ENCODE measurements around the gene SLC38A8.

Gene SLC38A8

DNA sequence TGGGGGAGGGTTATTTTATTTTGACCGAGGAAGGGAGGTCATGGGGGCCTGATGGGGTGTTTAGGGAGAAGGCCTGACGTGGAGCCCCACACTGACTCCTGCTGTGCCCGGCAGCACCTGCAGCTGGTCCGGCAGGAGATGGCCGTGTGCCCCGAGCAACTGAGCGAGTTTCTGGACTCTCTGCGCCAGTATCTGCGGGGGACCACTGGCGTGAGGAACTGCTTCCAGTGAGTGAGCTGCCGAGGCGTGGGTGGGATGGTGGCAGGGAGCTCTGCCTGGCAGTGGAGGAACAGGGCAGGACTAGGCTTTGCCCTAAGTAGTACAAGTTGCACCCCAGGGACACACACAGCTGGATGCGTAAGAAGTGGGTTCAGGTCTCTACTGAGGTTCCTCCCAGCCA is 44.5 kb downstream of the SLC38A8 start:
- DNase-seq (ENCODE audit: low read depth in 3 of 3): no peak

DNA sequence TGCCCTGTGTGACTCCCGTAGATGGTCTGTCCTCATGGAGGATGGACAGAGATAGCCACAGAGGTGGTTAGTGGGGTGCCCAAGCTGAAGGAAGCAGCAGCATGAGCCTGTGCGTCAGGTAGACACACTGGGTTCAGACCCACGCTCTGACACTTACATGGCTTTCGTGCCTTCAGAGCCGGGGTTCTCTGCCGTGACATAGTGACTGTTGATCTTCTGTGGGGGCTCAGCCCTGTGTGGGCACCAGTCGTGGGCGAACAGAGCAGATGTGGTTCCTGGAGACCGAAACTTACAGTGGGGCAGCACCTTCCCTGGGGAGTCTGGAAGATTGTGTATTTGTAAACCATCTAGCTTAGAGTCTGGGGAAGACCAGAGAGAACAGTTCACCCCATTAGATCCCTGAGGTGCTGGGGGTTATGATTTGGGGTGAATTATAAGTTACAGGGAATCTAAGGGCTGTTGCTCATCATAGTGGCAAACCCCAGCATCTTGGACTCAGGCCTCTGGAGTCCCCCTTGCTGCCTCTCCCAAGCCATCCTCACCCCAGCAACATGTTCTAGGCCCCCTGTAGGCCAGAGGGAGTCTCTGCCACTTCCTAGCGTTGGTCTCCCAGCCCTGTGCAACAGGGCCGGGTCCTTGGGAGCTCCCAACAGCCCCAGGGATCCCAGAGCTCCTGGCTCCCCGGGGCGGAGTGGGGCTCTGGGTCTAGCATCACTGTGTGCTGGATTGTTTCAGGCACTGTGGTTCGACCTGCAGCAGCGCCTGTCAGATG is 45.9 kb downstream of the SLC38A8 start:
- no peak for DNase-seq (ENCODE audit: low read depth in 3 of 3)

DNA sequence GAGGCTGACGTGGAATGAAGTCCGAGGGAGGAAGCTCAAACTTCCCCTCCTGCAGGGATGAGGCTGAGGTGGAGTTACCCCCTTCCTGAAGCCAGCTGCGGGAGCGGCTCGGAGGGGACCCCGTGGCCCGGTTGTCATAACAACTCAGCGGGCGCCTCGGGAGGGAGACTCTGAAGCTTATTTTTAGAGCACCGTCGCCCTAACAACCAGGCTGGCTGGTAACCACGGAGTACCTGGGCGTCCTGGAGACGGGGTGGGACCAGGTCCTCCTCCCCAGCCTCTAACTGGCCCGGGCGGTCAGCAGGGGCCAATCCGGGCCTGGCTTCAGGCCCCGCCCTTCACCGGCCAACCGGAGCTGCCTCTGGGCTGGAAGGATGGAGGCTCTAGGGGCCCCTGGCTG is 46.8 kb downstream of the SLC38A8 start:
- no peak for DNase-seq (ENCODE audit: low read depth in 3 of 3)

DNA sequence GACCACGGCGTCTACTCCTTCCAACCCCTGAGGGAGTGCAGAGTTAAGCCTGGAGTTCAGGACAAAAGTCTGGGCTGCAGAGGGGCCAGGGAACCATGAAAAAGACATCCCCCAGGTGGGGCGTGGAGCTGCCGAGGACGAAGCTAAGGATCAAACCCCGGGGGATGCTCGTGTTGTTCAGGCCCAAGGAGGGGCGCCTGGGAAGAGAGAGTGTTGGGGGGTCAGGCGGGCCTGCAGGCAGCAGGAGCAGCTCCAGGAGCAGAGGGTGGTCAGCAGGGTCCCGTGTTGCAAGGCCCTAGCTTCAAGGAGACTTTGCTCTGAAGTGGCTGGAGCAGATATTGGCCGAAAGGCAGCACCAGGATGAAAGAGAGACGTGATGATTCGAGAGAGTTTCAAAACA is 47.9 kb downstream of the SLC38A8 start:
- DNase-seq (ENCODE audit: low read depth in 3 of 3): no peak

GRCh38 chr16:83994087-83994486 is 48.5 kb downstream of the SLC38A8 start:
- no peak for DNase-seq (ENCODE audit: low read depth in 3 of 3)

DNA sequence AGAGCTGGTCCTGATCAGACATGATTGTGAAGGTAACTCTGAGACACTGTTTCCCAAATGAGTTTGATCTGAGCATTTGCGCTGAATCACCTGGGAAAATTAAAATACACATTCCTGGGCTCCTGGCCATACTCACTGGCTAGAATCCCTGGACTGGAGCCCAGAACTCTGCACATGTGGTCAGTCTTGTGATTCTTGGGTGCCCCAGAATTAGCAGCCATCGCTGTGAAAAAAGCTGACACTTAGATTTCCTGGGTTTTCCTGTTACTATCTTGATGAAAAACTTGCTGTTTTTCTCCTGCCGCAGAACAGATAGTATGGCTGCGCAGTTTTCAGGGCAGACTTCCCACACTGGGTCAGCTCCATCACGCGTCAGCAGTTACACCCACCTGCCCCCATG is 50.0 kb downstream of the SLC38A8 start:
- no peak for DNase-seq (ENCODE audit: low read depth in 3 of 3)

GRCh38 chr16:83990492-83990891 is 52.1 kb downstream of the SLC38A8 start:
- DNase-seq (ENCODE audit: low read depth in 3 of 3): no peak

DNA sequence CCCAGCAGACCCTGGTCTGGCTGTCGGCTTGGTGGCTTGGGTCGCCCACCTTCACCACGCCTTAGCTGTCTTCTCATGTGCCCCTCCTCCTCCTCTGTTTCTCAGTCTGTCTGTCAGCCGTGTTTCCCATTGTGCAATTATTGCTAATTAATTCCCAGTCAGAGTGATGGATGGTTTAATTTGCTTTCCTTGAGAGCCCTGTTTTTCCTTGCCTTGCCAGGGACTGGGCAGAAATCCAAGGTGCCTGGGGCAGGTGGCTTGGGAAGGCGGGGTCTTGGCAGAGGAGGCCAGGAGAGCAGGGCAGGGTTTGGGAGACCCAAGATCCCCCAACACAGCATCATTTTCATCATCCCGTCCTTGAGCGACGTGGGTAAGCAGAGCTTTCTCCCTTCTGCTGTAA is 53.3 kb downstream of the SLC38A8 start:
- DNase-seq (ENCODE audit: low read depth in 3 of 3): no peak

- DNase-seq (ENCODE audit: low read depth in 3 of 3): no peak
These were observed 59.1 kb downstream of the SLC38A8 start for GRCh38 chr16:83983491-83983890.

DNA sequence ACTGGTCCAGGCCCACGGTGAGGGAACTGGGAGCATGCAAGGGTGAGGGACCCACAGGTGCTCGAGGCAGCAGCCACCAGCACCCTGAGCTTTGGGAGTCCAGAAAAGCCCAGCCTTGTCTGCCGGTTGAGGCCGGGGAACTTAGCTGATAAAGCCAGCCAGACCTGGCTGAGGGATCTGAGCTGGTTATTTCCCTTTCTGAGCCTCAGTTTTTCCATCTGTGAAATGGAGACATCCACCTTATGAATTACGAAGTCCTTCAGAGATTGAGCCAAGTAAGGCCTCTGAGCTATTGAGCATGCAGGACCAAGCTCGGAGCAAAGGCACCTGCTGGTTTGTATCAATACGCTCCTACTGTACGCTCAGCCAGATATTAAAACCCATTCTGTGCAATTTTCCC is 60.8 kb downstream of the SLC38A8 start:
- DNase-seq (ENCODE audit: low read depth in 3 of 3): no peak

DNA sequence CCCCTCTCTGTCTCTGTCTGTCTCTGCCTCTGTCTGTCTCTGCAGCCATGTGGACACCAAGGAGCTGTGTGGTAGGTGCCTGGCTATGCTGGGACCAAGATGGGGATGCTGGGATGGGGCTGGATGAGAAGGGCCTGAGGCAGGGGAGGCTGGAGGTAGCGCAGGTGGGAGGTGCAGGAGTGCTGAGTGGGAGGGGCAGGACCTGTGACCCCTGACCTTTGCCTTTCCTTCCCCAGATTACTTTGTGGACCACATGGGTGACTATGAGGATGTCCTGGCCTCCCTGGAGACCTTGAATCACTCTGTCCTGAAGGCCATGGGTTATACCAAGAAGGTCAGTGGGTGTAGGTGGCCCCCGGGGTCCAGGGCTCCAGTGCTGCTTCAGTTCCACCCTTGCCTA is 61.8 kb downstream of the SLC38A8 start:
- DNase-seq (ENCODE audit: low read depth in 3 of 3): no peak

DNA sequence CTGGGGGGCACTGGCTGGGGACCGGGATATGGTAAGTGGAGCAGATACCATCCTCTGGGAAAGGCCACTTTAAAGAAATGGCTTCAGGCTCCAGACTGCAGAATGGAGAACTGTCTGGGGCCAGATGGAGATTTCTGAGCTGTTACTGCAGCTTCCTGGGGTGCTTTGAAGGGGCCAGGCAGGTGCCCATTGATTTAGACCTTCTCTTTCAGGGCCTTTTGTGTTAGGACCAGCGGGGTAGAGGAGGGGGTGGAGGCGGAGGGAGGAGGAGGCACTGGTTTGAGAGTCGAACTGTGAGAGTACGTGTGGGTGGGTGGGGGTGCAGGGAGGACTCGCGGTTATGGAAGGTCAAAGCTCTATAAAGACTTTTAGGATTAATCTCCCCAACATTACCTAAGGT is 63.2 kb downstream of the SLC38A8 start:
- no peak for DNase-seq (ENCODE audit: low read depth in 3 of 3)

DNA sequence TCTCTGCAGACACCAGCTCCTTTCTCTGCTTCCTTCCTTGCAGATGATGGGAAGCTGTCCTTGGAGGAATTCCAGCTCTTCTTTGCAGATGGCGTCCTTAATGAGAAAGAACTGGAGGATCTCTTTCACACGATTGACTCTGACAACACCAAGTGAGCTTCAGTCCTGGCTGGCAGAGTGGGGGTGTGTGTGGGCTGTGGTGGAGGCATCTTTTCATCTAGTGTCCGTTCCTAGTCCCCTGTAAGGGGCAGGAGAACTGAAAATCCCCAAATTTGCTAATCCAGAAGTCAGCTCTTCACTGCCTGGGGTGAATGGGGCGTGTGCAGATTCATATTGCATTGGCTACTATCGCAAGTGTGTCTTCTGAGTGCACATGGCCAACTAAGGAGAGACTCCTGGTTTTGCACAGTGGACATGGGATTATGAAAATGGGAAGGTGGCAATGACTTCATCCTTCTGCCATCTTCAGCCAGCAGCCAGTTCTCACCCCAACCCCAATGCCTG is 64.1 kb downstream of the SLC38A8 start:
- no peak for DNase-seq (ENCODE audit: low read depth in 3 of 3)

DNA sequence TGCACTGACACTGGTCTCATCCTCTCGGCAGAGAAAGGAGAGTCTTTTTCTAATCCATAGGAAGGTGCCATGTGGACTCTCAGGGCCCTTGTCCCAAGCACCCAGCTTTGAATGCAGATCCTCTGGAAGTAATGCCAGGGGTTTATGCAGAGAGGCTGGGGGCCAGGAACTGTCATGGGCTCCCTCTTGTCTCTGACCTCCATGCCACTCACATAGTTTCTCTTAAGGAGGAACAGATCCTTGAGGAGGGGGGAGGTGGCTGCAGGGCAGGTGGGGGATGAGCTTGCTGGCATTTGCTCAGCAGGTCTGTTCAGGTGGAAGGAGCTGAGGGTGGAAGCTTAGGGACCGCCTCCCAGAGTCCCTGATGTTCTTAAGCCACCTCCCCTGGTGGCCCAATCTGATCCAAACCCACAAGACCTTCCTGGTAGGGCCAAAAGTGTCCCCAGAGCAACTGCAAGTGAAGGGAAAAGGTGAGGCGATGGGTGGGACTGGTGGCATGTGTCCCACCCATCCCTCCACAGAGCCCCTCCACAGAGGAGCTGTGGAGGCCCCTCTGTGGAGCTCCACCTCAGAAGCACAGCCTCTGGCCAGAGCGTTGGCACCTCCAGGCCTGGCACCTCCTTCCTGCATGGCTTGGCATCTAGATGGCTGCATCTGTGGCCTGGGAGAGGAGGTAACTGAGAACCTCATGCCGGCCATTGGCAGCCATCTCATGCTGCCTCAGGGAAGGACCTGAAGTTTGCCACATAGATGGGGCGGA is 65.4 kb downstream of the SLC38A8 start:
- no peak for DNase-seq (ENCODE audit: low read depth in 3 of 3)

DNA sequence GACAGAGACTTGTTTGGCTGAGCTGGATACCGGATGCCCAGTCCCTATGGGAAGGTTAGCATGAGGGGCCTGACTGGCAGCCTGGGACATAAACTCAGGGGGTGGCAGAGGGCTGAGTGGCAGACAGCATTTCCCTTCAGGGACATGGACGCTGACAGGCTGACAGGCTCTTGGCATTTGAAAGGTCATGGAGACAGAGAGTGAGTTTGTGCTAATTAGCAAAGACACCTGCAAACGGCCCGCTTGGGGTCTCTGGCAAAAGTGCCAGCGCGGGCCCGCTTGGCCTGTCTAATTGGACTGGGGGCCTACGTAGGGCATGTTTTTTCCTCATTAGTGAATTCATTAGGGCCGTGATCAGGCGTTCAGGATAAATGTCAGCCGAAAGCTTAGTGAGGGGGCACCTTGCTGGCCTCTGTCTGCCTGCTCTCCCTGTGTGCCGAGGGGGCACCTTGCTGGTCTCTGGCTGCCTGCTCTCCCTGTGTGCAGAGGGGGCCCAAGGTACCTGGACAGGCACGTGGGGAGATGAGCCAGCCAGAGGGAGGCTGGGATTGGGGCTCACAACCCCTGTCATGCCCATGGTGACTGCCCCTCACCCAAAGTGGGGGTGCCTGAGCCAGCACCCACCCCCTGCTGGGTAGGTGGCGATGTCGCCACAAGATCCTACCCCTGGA is 66.9 kb downstream of the SLC38A8 start:
- no peak for DNase-seq (ENCODE audit: low read depth in 3 of 3)

GRCh38 chr16:83974475-83974874 is 68.1 kb downstream of the SLC38A8 start:
- DNase-seq (ENCODE audit: low read depth in 3 of 3): no peak

GRCh38 chr16:83973581-83974385 is 68.8 kb downstream of the SLC38A8 start:
- no peak for DNase-seq (ENCODE audit: low read depth in 3 of 3)

- DNase-seq (ENCODE audit: low read depth in 3 of 3): no peak
These were observed 69.5 kb downstream of the SLC38A8 start for GRCh38 chr16:83973077-83973476.

DNA sequence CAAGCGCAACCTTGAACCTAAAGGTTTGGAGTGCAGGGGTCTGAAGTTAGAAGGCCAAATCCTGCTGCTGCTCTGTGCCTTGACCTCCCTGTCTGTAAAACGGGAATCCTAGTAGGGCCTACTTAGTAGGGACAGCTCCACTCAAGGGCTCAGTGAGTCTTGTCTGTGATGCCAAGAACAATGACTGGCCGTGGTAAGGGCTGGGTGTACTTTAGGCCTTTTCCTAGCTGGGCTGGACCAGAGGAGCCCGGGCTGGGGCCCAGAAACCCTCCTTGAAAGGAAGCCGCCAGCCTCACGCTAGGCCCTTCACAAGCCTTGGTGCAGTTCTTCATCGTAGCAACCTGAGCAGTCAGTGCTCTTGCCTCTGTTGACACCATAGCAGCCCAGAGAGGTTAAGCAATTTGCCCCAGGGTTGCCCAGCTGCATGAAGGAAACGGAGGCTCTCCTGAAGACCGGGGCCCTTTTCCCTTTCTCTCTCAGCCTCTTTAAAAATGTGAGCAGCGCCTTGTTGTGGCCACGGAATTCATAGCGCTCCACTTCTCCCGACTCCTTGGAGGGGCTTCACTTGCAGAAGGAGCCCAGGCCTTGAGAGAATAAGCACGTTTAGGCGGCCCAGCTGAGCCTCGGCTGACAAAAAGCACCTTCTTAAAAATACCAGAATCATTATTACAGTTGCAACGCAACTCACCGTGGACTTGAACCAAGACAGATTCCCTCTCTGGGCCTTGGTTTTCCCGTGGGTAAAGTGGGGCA is 70.2 kb downstream of the SLC38A8 start:
- DNase-seq (ENCODE audit: low read depth in 3 of 3): no peak

DNA sequence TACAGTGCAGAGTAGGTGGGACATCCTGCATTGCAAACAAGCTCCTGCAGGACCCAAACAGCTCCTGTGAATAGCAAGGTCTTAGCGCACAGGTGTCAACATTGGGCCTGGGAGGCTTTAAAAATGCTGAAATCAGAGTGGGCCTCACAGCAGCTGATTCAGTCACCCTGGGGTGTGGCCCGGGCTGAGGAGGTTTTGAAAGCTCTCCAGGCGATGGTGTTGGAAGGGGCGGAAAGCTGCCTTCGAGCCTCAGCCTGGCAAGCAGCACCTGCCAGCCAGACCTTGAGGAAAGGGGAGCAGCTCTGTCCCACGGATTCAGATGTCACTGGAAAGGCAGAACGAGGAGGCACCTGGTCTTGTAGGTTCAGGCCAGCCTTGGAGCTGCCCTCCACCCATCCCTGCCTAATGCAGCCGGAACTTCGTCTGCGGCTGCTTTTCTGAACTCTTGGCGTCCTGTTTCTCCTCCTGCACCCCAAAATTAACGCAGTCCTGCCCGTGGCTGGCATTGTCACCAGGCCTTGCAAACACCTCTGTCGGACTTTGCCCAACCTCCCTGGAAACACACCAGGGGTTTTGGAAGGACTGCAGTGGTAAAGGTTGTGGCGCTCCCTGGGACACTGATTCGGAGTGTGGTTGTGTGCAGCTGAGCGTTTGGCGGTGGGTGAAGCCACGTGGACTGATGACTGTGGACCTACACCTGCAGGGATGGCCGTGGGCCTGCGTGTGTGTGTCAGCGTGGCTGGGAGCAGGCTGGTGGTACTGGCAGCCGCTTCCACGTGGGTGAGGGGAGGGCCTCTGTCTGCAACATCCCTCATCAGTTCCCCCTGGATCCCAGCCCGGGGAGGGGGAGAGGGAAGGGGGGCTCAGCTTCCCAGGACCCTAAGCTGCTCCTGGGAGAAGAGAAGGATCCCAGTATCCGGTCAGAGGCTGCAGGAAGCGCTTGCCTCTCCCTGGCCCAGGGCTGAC is 71.1 kb downstream of the SLC38A8 start:
- DNase-seq (ENCODE audit: low read depth in 3 of 3): no peak

All from stimulated activated CD4-positive, alpha-beta T cell treated with anti-CD3 and anti-CD28 coated beads, TNF-alpha, amount 100 ng/mL, for 24 hours (primary cell).